SK-N-SH (cell line): ENCODE results near the gene DYNLT3. TPM values are rescaled to one million over a fixed set of nuclear protein-coding genes. Genes with fewer than 3 reads are reported as not detected.

Experiments
- CTCF ChIA-PET: fragments of 300-600, 350-600 bp; formaldehyde crosslinking; extraction: SDS; loops from one replicate; lab custom pipeline; 2021; lab: Yijun Ruan, JAX
- POLR2A ChIA-PET: fragments of 350-600 bp; sonication (Branson Sonifier 250); formaldehyde crosslinking; extraction: SDS; loops from one replicate; lab custom pipeline; 2020; ENCODE audit warnings: antibody characterized with exemption, inconsistent platforms; lab: Yijun Ruan, JAX
- DNase-seq: peaks from one replicate; pipeline ENCODE4 v3.0.0; 2012
- H2AFZ ChIP-seq: fragments of 200-600 bp; sonication (generic); 2 replicates; pipeline ENCODE4 v1.8.1; 2016; ENCODE audit warnings: antibody characterized with exemption, mild to moderate bottlenecking, low read depth
- H3F3A ChIP-seq: fragments of 200-600 bp; sonication (generic); replicated peaks from 2 replicates; pipeline ENCODE3; 2016; ENCODE audit warnings: antibody characterized with exemption, mild to moderate bottlenecking; ENCODE audit not compliant: insufficient read depth
- H3K27ac ChIP-seq, 2 experiments: fragments of 200-500 bp in 1 of 2; fragments of 200-600 bp in 1 of 2; sonication (Bioruptor generic) in 1 of 2; sonication (generic), shearing (Covaris generic) in 1 of 2; 2 replicates each; pipeline versions ENCODE4 v1.5.1 to v1.6.1; 2014 to 2016; ENCODE audit warnings: low read depth in 2 of 2, inconsistent platforms in 1 of 2, low read length in 1 of 2, mild to moderate bottlenecking in 1 of 2, mixed read lengths in 1 of 2
- H3K27me3 ChIP-seq: fragments of 200-600 bp; sonication (generic), shearing (Covaris generic); 2 replicates; pipeline ENCODE4 v1.6.1; 2016; ENCODE audit warnings: mixed run types; ENCODE audit not compliant: insufficient read depth
- H3K36me3 ChIP-seq, 2 experiments: fragments of 200-500 bp in 1 of 2; fragments of 200-600 bp in 1 of 2; sonication (Bioruptor generic) in 1 of 2; sonication (generic) in 1 of 2; replicated peaks in 1 of 2; 2 replicates each; pipeline versions ENCODE3 to v1.5.1; 2014 to 2016; ENCODE audit warnings: low read length in 1 of 2, mild to moderate bottlenecking in 1 of 2; ENCODE audit not compliant: insufficient read depth in 2 of 2, control insufficient read depth in 1 of 2
- H3K4me1 ChIP-seq, 2 experiments: fragments of 200-500 bp in 1 of 2; fragments of 200-600 bp in 1 of 2; sonication (Bioruptor generic) in 1 of 2; sonication (generic), shearing (Covaris generic) in 1 of 2; 2 replicates each; pipeline versions ENCODE4 v1.5.1 to v1.6.1; 2014 to 2016; ENCODE audit warnings: low read depth in 1 of 2, low read length in 1 of 2, mixed run types in 1 of 2; ENCODE audit not compliant: insufficient read depth in 2 of 2, control insufficient read depth in 1 of 2
- H3K4me2 ChIP-seq: fragments of 200-600 bp; sonication (generic), shearing (Covaris generic); 2 replicates; pipeline ENCODE4 v1.6.1; 2017; ENCODE audit warnings: mixed run types
- H3K4me3 ChIP-seq, 2 experiments: fragments of 200-500 bp in 1 of 2; fragments of 200-600 bp in 1 of 2; sonication (Bioruptor generic) in 1 of 2; sonication (generic), shearing (Covaris generic) in 1 of 2; 2 replicates each; pipeline versions ENCODE4 v1.5.1 to v1.8.1; 2014 to 2016; ENCODE audit warnings: low read depth in 2 of 2, inconsistent platforms in 1 of 2, low read length in 1 of 2, mild to moderate bottlenecking in 1 of 2, mixed read lengths in 1 of 2, moderate library complexity in 1 of 2
- H3K79me2 ChIP-seq: fragments of 200-600 bp; sonication (generic); 2 replicates; pipeline ENCODE4 v1.8.1; 2017; ENCODE audit warnings: mild to moderate bottlenecking; ENCODE audit not compliant: insufficient read depth
- H3K9ac ChIP-seq: fragments of 200-600 bp; sonication (generic); 2 replicates; pipeline ENCODE4 v1.6.1; 2017; ENCODE audit warnings: mixed run types
- H3K9me2 ChIP-seq: fragments of 200-600 bp; sonication (generic); 2 replicates; pipeline ENCODE4 v1.6.1; 2017; ENCODE audit warnings: mixed run types
- H3K9me3 ChIP-seq: fragments of 200-600 bp; sonication (generic); 2 replicates; pipeline ENCODE4 v1.6.1; 2017; ENCODE audit warnings: mixed run types, mild to moderate bottlenecking, moderate library complexity
- H4K20me1 ChIP-seq: fragments of 200-600 bp; sonication (generic); 2 replicates; pipeline ENCODE4 v1.6.1; 2017; ENCODE audit warnings: mild to moderate bottlenecking, mixed run types; ENCODE audit not compliant: insufficient read depth
- EZH2phosphoT487 ChIP-seq: fragments of 200-600 bp; sonication (generic); IDR thresholded peaks from 2 replicates; pipeline ENCODE4 v1.6.1; 2017; ENCODE audit warnings: low read depth, mixed run types, mild to moderate bottlenecking, antibody characterized with exemption, moderate library complexity, borderline replicate concordance
- FOXJ3 ChIP-seq: sonication (generic); formaldehyde crosslinking; IDR thresholded peaks from 2 replicates; pipeline ENCODE4 v1.5.1; 2020; ENCODE audit warnings: mild to moderate bottlenecking, missing genetic modification reagents
- FOXM1 ChIP-seq: IDR thresholded peaks from 2 replicates; pipeline ENCODE4 v1.4.0; 2012; ENCODE audit warnings: low read depth, mild to moderate bottlenecking
- GABPA ChIP-seq: IDR thresholded peaks from 2 replicates; pipeline ENCODE4 v1.4.0; 2012; ENCODE audit warnings: low read depth, mild to moderate bottlenecking
- MEF2A ChIP-seq: IDR thresholded peaks from 2 replicates; pipeline ENCODE4 v1.4.0; 2012; ENCODE audit warnings: low read depth, borderline replicate concordance
- MXI1 ChIP-seq: IDR thresholded peaks from 2 replicates; pipeline ENCODE4 v1.6.1; 2012; ENCODE audit warnings: mild to moderate bottlenecking, low read depth, low read length, improper control_type of control experiment
- RXRA ChIP-seq: IDR thresholded peaks from 2 replicates; pipeline ENCODE4 v1.4.0; 2012; ENCODE audit warnings: low read depth, mild to moderate bottlenecking, borderline replicate concordance
- SIN3A ChIP-seq: IDR thresholded peaks from 2 replicates; pipeline ENCODE4 v1.6.1; 2012; ENCODE audit warnings: low read depth, mild to moderate bottlenecking, low read length, moderate library complexity, borderline replicate concordance
- TCF12 ChIP-seq: IDR thresholded peaks from 2 replicates; pipeline ENCODE4 v1.4.0; 2012
- TEAD4 ChIP-seq: IDR thresholded peaks from 2 replicates; pipeline ENCODE4 v1.4.0; 2012; ENCODE audit warnings: mild to moderate bottlenecking, borderline replicate concordance; ENCODE audit not compliant: insufficient read depth
- YY1 ChIP-seq: IDR thresholded peaks from 2 replicates; pipeline ENCODE4 v1.4.0; 2012; ENCODE audit warnings: low read depth, mild to moderate bottlenecking
- WGBS: methylation state at CpG from one replicate; pipeline ENCODE4 v1.1.6; 2017; ENCODE audit warnings: low lambda C conversion rate; 5-methylcytosine and 5-hydroxymethylcytosine counted together
- polyA plus RNA-seq, 3 experiments: library from polyadenylated mRNA; depleted of rRNA; stranded (reverse); fragments of >200 nt; gene quantifications; 2 replicates each; pipeline ENCODE4 v1.2.3, GENCODE V29; 2012
- TF ChIP-seq, protein P1 (sequence below): IDR thresholded peaks from 2 replicates; pipeline ENCODE4 v1.4.0; 2012; ENCODE audit warnings: low read depth
- TF ChIP-seq, protein P2 (sequence below): fragments of 200-600 bp; sonication (generic); IDR thresholded peaks from 2 replicates; pipeline ENCODE4 v1.6.1; 2017; ENCODE audit warnings: antibody characterized with exemption, mild to moderate bottlenecking, moderate library complexity
- TF ChIP-seq, protein P3 (sequence below): IDR thresholded peaks from 2 replicates; pipeline ENCODE4 v1.6.1; 2012; ENCODE audit warnings: mild to moderate bottlenecking, low read depth, low read length, moderate library complexity
- TF ChIP-seq, protein P4 (sequence below): IDR thresholded peaks from 2 replicates; pipeline ENCODE4 v1.4.0; 2012; ENCODE audit warnings: low read depth, borderline replicate concordance

The DYNLT3 gene
- polyA plus RNA-seq, 1 of the 3 experiments (the other 2 are of a cell fraction), result 7.3 TPM

DNA sequence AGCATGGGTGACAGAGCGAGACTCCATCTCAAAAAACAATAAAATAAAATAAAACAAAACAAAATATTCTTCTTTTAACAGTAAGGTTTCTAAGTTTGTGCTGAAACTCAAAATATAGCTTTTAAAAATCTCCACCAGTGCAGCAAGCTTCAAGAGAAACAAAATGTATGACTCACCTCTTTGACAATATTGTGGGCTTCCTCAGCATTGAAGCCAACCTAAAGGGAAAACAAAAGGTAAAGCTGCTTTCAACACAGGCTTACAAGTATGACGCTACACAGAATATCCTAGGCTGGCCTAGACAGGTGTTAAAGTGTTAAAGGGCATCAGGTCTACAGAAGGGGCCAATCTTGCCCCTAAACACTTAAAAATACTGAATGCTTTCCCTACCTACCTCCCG is 1.2 kb downstream of the DYNLT3 start:
- H3K79me2 ChIP-seq, result no peaks in the 10 kb centered on the region; the same call in 1 of the 2 replicates
- H3K9me2 ChIP-seq, result no peaks in the 10 kb centered on the region
- no peak overlapping the region for H2AFZ ChIP-seq
- no peaks in the 10 kb centered on the region for H3F3A ChIP-seq
- TF ChIP-seq MXI1 (no peak), RXRA (no peak), FOXM1 (no peak), TCF12 (no peak), EZH2phosphoT487 (no peak)
- TF ChIP-seq, protein P1, sequence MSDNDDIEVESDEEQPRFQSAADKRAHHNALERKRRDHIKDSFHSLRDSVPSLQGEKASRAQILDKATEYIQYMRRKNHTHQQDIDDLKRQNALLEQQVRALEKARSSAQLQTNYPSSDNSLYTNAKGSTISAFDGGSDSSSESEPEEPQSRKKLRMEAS, result no peak
- TF ChIP-seq, protein P2, sequence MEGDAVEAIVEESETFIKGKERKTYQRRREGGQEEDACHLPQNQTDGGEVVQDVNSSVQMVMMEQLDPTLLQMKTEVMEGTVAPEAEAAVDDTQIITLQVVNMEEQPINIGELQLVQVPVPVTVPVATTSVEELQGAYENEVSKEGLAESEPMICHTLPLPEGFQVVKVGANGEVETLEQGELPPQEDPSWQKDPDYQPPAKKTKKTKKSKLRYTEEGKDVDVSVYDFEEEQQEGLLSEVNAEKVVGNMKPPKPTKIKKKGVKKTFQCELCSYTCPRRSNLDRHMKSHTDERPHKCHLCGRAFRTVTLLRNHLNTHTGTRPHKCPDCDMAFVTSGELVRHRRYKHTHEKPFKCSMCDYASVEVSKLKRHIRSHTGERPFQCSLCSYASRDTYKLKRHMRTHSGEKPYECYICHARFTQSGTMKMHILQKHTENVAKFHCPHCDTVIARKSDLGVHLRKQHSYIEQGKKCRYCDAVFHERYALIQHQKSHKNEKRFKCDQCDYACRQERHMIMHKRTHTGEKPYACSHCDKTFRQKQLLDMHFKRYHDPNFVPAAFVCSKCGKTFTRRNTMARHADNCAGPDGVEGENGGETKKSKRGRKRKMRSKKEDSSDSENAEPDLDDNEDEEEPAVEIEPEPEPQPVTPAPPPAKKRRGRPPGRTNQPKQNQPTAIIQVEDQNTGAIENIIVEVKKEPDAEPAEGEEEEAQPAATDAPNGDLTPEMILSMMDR, result no peak
- TF ChIP-seq, protein P3, sequence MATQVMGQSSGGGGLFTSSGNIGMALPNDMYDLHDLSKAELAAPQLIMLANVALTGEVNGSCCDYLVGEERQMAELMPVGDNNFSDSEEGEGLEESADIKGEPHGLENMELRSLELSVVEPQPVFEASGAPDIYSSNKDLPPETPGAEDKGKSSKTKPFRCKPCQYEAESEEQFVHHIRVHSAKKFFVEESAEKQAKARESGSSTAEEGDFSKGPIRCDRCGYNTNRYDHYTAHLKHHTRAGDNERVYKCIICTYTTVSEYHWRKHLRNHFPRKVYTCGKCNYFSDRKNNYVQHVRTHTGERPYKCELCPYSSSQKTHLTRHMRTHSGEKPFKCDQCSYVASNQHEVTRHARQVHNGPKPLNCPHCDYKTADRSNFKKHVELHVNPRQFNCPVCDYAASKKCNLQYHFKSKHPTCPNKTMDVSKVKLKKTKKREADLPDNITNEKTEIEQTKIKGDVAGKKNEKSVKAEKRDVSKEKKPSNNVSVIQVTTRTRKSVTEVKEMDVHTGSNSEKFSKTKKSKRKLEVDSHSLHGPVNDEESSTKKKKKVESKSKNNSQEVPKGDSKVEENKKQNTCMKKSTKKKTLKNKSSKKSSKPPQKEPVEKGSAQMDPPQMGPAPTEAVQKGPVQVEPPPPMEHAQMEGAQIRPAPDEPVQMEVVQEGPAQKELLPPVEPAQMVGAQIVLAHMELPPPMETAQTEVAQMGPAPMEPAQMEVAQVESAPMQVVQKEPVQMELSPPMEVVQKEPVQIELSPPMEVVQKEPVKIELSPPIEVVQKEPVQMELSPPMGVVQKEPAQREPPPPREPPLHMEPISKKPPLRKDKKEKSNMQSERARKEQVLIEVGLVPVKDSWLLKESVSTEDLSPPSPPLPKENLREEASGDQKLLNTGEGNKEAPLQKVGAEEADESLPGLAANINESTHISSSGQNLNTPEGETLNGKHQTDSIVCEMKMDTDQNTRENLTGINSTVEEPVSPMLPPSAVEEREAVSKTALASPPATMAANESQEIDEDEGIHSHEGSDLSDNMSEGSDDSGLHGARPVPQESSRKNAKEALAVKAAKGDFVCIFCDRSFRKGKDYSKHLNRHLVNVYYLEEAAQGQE, result no peak
- CTCF ChIA-PET, result no interaction called here
- no peak overlapping the region for H3K27ac ChIP-seq
- no peak for DNase-seq
- peak overlapping the region in 1 of 2 experiments; percentile 66; a peak in 2 of 4 replicates for H3K4me3 ChIP-seq
- WGBS, result 37% methylated on average over 3 of the region's 3 CpGs
- no peaks in the 10 kb centered on the region for H3K9me3 ChIP-seq
- H3K27me3 ChIP-seq, result no peaks in the 10 kb centered on the region
- peaks cover 0 to 4% of the 10 kb centered on the region in 2 experiments for H3K36me3 ChIP-seq
- H3K9ac ChIP-seq, result peak overlapping the region; percentile 77; the same call in 1 of the 2 replicates
- peak overlapping the region; percentile 77 for H3K4me2 ChIP-seq
- POLR2A ChIA-PET, result no interaction called here
- no peaks in the 10 kb centered on the region for H4K20me1 ChIP-seq
- H3K4me1 ChIP-seq, result no peaks in the 10 kb centered on the region; a peak in 1 of 4 replicates

DNA sequence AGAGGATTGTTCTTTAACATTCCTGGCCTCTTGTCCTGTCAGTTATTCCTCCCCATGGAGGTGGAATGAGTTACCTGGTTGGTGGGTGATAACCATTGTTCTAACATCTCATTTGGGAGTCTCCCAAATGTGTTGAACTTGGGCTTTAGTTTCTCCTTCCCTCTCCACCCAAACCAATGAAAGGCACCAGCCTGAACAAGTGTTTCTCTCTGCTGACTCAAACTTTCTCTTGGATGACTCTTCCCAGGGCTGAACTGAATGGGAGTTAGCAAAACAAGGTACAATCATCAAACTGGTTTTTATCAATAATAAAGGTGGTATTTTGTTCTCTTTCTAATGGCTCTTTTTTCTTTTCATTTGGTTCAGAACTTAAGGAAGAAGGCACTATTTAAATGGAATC is 2.7 kb downstream of the DYNLT3 start:
- H3K79me2 ChIP-seq, result no peaks in the 10 kb centered on the region; the same call in 1 of the 2 replicates
- no peaks in the 10 kb centered on the region for H3K9me2 ChIP-seq
- CTCF ChIA-PET, result no interaction called here
- H3K9ac ChIP-seq, result no peak overlapping the region
- H2AFZ ChIP-seq, result no peak overlapping the region
- no peaks in the 10 kb centered on the region for H3F3A ChIP-seq
- H3K4me2 ChIP-seq, result no peak overlapping the region
- H3K9me3 ChIP-seq, result no peaks in the 10 kb centered on the region
- H3K27ac ChIP-seq, result no peak overlapping the region
- H3K4me1 ChIP-seq, result no peaks in the 10 kb centered on the region; a peak in 1 of 4 replicates
- no peaks in the 10 kb centered on the region for H3K27me3 ChIP-seq
- no peaks in the 10 kb centered on the region for H4K20me1 ChIP-seq
- POLR2A ChIA-PET, result no interaction called here
- no peak overlapping the region for H3K4me3 ChIP-seq
- H3K36me3 ChIP-seq, result peaks cover 0 to 7% of the 10 kb centered on the region in 2 experiments
- DNase-seq, result no peak
- no peak for TF ChIP-seq SIN3A
- no peak for TF ChIP-seq TEAD4
- no peak for TF ChIP-seq FOXJ3 (CRISPR knock-in tag)
- TF ChIP-seq, protein P3, result no peak
- no peak for TF ChIP-seq YY1
- no peak for TF ChIP-seq MEF2A
- TF ChIP-seq, protein P4, sequence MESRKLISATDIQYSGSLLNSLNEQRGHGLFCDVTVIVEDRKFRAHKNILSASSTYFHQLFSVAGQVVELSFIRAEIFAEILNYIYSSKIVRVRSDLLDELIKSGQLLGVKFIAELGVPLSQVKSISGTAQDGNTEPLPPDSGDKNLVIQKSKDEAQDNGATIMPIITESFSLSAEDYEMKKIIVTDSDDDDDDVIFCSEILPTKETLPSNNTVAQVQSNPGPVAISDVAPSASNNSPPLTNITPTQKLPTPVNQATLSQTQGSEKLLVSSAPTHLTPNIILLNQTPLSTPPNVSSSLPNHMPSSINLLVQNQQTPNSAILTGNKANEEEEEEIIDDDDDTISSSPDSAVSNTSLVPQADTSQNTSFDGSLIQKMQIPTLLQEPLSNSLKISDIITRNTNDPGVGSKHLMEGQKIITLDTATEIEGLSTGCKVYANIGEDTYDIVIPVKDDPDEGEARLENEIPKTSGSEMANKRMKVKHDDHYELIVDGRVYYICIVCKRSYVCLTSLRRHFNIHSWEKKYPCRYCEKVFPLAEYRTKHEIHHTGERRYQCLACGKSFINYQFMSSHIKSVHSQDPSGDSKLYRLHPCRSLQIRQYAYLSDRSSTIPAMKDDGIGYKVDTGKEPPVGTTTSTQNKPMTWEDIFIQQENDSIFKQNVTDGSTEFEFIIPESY, result no peak
- no peak for TF ChIP-seq GABPA
- TF ChIP-seq EZH2phosphoT487, result no peak
